ENCODE data around the gene SLC22A17. TPM values are rescaled to one million over a fixed set of nuclear protein-coding genes. Genes with fewer than 3 reads are reported as not detected.

The SLC22A17 gene
- total and polyA plus RNA-seq, 9 of the 15 experiments (the other 6 are each of a cell fraction or from before 2014, with no cell fraction given) = 0.07 to 0.09 TPM; not detected in 7

GRCh38 chr14:23302290-23303225 lies 50.1 kb downstream of the SLC22A17 start, which contains the start of gene PPP1R3E (continued):
- TF ChIP-seq ZNF318 (IDR thresholded peaks at IDR 0.05; ENCODE audit: borderline replicate concordance in 1 of 2, low read depth in 1 of 2) (no peak), HDGF (IDR thresholded peaks at IDR 0.05) (0 out of 2 replicates have a peak, but pooled peaks have one; percentile 31), ZNF184 (CRISPR knock-in tag; IDR thresholded peaks at IDR 0.05) (no peak), SIN3A (IDR thresholded peaks at IDR 0.05; ENCODE audit: borderline replicate concordance in 2 of 2, control insufficient read depth in 1 of 2, low read depth in 2 of 2, low read length in 2 of 2) (peak; percentile 5 to 26; a peak in 2 of 4 replicates), USF1 (CRISPR knock-in tag; IDR thresholded peaks at IDR 0.05) (peak; percentile 18; the same call in 1 of the 2 replicates), ZNF586 (CRISPR knock-in tag; conservative IDR thresholded peaks at IDR 0.05) (no peak), NUFIP1 (IDR thresholded peaks at IDR 0.05; ENCODE audit: partially characterized antibody) (no peak), E2F5 (CRISPR knock-in tag; IDR thresholded peaks at IDR 0.05) (0 out of 2 replicates have a peak, but pooled peaks have one; percentile 8), ZEB2 (IDR thresholded peaks at IDR 0.05) (0 out of 2 replicates have a peak, but pooled peaks have one; percentile 55), BRCA1 (IDR thresholded peaks at IDR 0.05) (no peak), BRCA1 (CRISPR knock-in tag; IDR thresholded peaks at IDR 0.05) (0 out of 2 replicates have a peak, but pooled peaks have one; percentile 55), CREBBP (IDR thresholded peaks at IDR 0.05; ENCODE audit: low read depth, low read length) (no peak), ZNF79 (CRISPR knock-in tag; IDR thresholded peaks at IDR 0.05; ENCODE audit: low read depth) (no peak), MTF1 (CRISPR knock-in tag; IDR thresholded peaks at IDR 0.05; ENCODE audit: borderline replicate concordance) (no peak), GTF2F1 (IDR thresholded peaks at IDR 0.05; ENCODE audit: low read depth, low read length) (0 out of 2 replicates have a peak, but pooled peaks have one; percentile 19), MAFG (tag; conservative IDR thresholded peaks at IDR 0.05) (no peak), GATAD2B (IDR thresholded peaks at IDR 0.05; ENCODE audit: borderline replicate concordance) (no peak), ELF1 (tag; IDR thresholded peaks at IDR 0.05) (no peak)
